H1 (cell line): ENCODE measurements around the gene PIBF1. TPM values are rescaled to one million over a fixed set of nuclear protein-coding genes. Genes with fewer than 3 reads are reported as not detected.

ENCODE experiments used
- CBX5 ChIP-seq: fragments of 300-800, 300-1000 bp; sonication (generic); IDR thresholded peaks from 2 replicates; pipeline ENCODE4 v1.7.1; 2016; ENCODE audit warnings: antibody characterized with exemption, low read length, low read depth
- CHD7 ChIP-seq: fragments of 300-600 bp; sonication (generic); IDR thresholded peaks from 2 replicates; pipeline ENCODE4 v1.7.1; 2012; ENCODE audit warnings: low read length, moderate library complexity, mild to moderate bottlenecking, inconsistent platforms; ENCODE audit not compliant: insufficient replicate concordance
- CTBP2 ChIP-seq: IDR thresholded peaks from 2 replicates; pipeline ENCODE4 v1.7.0; 2011; ENCODE audit warnings: borderline replicate concordance, mild to moderate bottlenecking, moderate library complexity, mixed read lengths, low read length; ENCODE audit not compliant: insufficient read depth, insufficient read length
- HDAC2 ChIP-seq, 2 experiments: fragments of 300-600 bp in 1 of 2; sonication (generic) in 1 of 2; IDR thresholded peaks; 2 replicates each; pipeline ENCODE4 v1.6.1; 2011 to 2012; ENCODE audit warnings: low read depth in 2 of 2, low read length in 2 of 2, mild to moderate bottlenecking in 2 of 2, moderate library complexity in 2 of 2, borderline replicate concordance in 1 of 2, inconsistent platforms in 1 of 2
- POLR2A ChIP-seq, 2 experiments: IDR thresholded peaks; 1 replicate in 1 of 2; 2 replicates in 1 of 2; pipeline ENCODE4 v1.6.1; 2011; ENCODE audit warnings: low read depth in 2 of 2, low read length in 2 of 2, mild to moderate bottlenecking in 2 of 2; ENCODE audit errors: control extremely low read depth in 1 of 2
- POU5F1 ChIP-seq: IDR thresholded peaks from 2 replicates; pipeline ENCODE4 v1.6.1; 2011; ENCODE audit warnings: low read depth, mild to moderate bottlenecking, low read length, moderate library complexity
- polyA plus RNA-seq, 7 experiments: library from polyadenylated mRNA; depleted of rRNA in 3 of 7; stranded (reverse) in 5 of 7; unstranded in 2 of 7; fragments of >200 nt in 5 of 7; fragments of 200-250 nt in 2 of 7; gene quantifications; 1 replicate in 5 of 7; 2 replicates in 1 of 7; 4 replicates in 1 of 7; pipeline versions ENCODE4 v1.2.1 to v1.2.3, GENCODE V29; 2011 to 2013; ENCODE audit warnings: missing spikeins in 2 of 7, mixed read lengths in 2 of 7
- total RNA-seq: library from RNA; stranded (reverse); fragmentation: NEBNext Ultra II Directional; extraction: Animal tissue kit (Norgen Biotek cat#: 25700); gene quantifications from 2 replicates; pipeline ENCODE4 v1.2.1, GENCODE V29; 2021
- TF ChIP-seq, protein P1 (sequence below): IDR thresholded peaks from 2 replicates; pipeline ENCODE4 v1.6.1; 2012; ENCODE audit warnings: inconsistent platforms

The PIBF1 gene
- total and polyA plus RNA-seq, 2 of the 8 experiments (the other 6 are each of a cell fraction or from before 2014, with no cell fraction given), result 1.1 to 13.2 TPM

DNA sequence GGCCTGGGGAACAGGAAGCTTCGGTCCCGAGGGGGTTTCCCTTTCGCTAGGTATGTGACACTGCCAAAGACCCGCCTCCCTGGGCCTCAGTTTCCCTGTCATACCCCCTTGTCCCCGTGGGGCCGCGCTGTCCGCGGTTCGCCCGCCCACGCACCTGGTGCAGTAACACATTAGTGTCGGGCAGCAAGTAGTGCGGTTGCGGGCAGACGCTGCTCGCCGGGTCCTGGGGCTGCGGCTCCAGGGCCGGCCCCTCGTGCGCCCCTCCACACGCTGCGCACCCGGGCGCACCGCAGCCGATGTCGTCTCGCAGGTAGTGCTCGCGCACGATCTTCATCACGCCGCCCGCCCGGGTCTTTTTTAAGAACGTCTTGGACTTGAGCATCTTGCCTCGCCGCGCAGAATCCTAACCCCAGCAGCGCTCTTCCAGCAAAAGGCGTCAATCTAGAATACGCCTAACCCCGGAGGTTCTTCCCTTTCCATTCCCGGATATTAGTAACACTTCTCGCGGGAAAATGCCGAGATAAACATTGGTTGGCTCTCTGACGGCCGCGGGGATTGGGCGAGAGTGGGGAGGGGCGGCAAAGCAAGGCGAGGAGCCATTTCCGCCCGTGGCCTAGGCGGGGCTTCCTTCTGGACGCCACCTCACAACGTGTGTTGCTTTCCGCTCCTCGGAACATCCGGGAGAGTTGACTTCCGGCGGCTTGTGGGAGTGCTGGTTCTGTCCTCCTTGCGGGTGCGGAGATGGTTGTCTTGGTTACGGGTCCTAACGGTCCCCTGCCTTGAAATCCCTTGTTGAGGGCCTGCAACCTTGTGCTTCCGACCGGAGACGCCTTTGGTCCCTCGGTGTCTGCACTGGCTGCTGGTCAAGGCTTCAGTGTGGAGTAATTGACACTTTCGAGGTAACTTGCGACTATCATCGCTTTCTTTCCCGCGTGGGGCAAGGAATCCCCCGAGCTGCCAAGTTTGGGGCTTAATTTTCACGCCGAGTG lies at the start of gene PIBF1, which contains the start of gene DIS3 (continued):
- TF ChIP-seq POU5F1 (no peak), CTBP2 (no peak), CHD7 (no peak), CBX5 (no peak), HDAC2 (IDR thresholded peaks at IDR 0.05; ENCODE audit: borderline replicate concordance in 1 of 2, low read depth in 2 of 2, low read length in 2 of 2) (peak; percentile 46 to 50; a peak in 2 of 4 replicates), POLR2A (IDR thresholded peaks at IDR 0.05; ENCODE audit: control extremely low read depth in 1 of 2, low read depth in 2 of 2, low read length in 2 of 2) (peak in 1 of 2 experiments; percentile 86; a peak in 2 of 3 replicates)
- TF ChIP-seq, protein P1, sequence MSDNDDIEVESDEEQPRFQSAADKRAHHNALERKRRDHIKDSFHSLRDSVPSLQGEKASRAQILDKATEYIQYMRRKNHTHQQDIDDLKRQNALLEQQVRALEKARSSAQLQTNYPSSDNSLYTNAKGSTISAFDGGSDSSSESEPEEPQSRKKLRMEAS, result peak; percentile 84
